ENCODE results near the gene SNN.

The SNN gene

DNA sequence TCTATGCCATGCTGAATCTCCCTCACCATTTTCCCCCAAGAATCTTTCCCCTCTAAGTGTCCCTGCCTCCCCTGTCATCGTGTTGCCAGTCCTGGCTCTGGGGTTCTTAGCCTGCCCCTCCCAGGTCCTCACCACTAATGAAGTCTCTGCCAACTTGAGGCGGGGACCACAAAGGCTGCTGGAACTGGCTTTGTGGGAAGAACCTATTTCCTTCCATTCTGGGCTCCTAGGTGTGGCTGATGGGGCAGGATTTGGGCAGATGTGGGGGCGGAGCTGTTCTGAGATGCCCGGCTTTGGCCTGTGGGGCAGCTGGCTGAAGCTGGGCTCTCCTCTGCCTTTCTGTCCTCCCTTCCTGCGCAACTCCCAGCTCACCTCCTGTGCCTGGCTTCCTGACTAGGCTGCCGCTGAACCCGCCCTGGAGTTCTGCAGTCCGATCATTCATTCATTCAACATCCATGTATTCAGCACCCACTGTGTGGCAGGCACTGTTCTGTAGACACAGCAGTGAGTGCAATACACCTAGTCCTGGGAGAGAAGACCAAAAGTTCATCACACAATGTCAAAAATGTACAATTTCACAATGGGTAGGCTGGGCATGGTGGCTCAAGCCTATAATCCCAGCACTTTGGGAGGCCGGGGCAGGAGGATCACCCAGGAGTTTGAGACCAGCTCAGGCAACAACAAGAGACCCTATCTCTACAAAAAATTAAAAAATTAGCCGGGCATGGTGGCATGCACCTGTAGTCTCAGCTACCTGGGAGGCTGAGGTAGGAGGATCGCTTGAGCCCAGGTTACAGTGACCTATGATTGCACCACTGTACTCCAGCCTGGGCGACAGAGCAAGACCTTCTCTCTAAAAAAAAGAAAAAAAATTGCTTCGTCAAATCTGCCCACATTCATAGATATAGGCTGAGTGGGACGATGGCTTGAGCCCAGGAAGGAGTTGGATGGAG lies 1.9 kb upstream of the SNN start:
- no peak for DNase-seq (ENCODE audit: low read depth in 4 of 4, low spot score in 1 of 4)

GRCh38 chr16:11667221-11667823 lies 933 bp upstream of the SNN start:
- no peak for DNase-seq (ENCODE audit: low read depth in 4 of 4, low spot score in 1 of 4)

GRCh38 chr16:11668623-11669379 lies 546 bp downstream of the SNN start:
- no peak for DNase-seq (ENCODE audit: low read depth in 4 of 4, low spot score in 1 of 4)

GRCh38 chr16:11669380-11670146 lies 1.3 kb downstream of the SNN start:
- DNase-seq (ENCODE audit: low read depth in 4 of 4, low spot score in 1 of 4), result no peak

GRCh38 chr16:11670171-11671131 lies 2.2 kb downstream of the SNN start:
- DNase-seq (ENCODE audit: low read depth in 4 of 4, low spot score in 1 of 4), result no peak

DNA sequence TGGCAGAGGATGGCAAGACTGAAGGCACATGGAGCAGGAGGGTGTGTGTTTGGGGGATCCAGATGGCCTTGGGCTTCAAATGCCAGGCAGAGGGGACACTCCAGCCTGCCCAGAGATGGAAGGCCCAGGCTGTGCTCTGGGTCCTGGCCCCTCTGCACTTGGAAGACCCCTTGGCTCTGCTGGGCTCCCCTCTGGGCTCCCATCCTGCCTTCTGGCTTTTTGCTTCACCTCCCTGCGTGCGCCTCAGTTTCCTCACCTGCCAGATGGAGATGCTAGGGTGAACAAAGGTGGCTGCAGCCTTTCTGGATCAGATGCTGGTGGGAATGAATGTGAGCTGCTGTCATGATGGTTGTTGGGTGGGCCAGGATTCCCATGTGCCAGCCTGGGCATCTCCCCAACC lies 3.0 kb downstream of the SNN start:
- no peak for DNase-seq (ENCODE audit: low read depth in 4 of 4, low spot score in 1 of 4)

DNA sequence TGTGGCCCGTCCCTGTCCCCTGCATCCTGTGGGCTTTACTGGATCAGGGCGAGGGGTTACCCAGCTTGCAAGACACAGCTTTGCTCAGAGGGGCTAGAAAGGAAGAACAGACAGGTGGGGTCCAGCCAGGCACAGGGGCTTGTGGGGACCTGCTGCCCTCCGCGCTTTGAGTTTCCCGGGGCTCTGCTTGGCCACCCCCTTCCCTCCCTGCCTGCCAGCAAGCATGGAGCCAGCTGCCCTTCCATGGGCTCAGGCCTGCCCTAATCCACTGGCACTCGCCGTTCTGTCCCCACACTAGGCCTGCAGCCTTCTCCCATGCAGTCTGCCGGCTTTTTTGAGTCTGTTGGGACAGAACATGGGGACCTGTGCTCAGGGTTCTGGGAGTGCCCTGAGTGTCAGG lies 3.4 kb downstream of the SNN start:
- DNase-seq (ENCODE audit: low read depth in 4 of 4, low spot score in 1 of 4), result no peak

- no peak for DNase-seq (ENCODE audit: low read depth in 4 of 4, low spot score in 1 of 4)
Measured at GRCh38 chr16:11672206-11673090, 4.2 kb downstream of the SNN start.

GRCh38 chr16:11673091-11674000 lies 5.1 kb downstream of the SNN start:
- no peak for DNase-seq (ENCODE audit: low read depth in 4 of 4, low spot score in 1 of 4)

DNA sequence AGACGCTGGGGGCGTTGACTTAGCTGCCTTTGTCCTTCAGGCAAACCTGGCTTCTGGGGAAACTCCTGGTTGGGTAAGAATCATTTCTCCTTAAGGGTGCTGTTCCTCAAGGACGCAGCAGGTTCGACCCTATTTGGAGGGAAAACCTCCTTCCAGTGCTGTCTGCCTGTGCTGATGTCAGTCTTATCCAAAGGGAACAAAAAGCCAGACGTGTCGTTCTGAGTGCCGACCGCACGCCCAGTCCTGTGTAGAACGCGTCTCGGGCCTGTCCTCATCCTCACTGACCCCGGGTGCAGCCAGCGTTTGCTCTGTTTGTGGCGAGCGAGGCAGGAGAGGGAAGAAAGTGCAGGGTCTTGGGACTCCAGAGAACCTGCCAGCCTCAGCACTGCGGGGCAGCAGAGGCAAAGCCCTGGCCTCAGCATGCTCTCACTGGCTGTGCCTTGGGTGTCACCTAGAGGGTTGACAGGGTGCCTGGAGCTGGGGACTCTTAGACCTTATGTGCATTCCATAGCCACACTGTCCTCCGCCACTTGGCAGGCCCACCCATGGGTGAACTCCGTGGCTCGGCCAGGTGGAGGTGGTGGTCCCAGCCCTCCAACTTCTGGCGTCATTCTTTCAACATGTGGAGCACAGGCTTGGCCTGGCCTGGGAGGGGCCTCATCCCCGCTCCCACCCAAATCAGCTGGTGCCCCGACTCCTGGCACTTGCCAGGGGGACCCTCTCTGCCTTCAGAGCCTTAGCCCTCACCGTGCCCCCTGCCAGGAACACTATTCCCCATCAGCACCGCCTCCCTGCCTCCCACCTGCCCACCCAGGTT lies 6.0 kb downstream of the SNN start:
- DNase-seq (ENCODE audit: low read depth in 4 of 4, low spot score in 1 of 4), result no peak

DNA sequence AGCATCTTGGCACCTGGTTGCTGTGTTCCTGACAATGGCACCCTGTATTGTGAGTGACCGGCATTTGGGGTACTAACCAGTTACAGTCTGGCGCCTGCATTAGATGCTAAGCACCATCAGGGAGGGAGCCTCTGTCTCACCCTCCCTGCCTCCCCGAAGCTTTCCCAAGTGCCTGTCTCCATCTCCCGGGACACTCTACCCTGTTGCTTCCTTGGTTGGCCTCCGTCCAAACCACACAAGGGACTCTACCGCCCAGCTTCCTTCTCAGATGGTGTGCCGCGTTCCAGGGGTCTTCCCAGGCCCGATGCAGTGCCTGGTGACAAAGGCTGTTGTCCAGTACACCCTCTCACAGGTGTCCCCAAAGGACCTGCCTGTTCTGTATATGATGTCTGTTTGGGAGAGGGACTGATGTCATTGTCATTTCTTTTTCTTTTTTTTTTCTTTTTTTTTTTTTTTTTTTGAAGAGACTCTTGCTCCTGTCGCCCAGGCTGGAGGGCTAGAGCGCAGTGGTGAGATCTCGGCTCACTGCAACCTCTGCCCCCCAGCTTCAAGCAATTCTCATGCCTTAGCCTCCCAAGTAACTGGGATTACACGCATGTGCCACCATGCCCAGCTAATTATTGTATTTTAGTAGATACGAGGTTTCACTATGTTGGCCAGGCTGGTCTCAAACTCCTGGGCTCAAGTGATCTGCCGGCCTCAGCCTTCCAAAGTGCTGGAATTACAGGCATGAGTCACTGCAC lies 6.7 kb downstream of the SNN start:
- DNase-seq (ENCODE audit: low read depth in 4 of 4, low spot score in 1 of 4), result no peak

DNA sequence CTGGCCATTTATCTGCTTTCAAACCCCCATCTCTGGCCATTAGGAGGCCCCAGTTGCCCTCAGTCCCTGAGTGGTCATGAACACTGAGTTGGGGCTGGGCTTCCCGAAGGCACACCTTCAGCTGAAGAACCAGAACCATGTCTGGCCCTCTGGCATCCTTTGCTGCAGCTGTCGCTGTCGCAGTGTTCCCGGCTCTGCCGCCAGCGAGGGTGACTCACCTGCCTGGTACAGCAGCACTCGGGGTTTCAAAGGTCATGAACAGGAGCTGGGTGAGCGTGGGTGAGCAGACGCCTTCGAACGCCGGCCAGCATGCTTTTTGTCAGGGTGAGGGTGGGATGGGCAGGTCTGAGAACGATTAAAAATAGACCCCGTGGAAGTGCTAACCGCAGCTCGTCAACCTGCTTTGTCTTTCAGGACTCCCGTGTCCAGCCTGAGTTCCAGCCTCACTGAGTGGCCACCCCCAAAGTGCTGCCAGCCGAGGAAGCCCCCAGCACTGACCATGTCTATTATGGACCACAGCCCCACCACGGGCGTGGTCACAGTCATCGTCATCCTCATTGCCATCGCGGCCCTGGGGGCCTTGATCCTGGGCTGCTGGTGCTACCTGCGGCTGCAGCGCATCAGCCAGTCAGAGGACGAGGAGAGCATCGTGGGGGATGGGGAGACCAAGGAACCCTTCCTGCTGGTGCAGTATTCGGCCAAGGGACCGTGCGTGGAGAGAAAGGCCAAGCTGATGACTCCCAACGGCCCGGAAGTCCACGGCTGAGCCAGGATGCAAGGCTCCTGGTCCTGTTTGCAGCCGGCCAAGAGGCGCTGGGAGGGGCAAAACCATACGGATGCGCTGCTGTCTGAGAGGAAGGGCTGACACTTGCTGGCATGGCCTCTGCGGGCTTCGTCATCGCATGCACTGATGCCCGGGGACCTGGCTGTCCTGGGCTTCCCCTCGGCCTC lies 7.6 kb downstream of the SNN start:
- no peak for DNase-seq (ENCODE audit: low read depth in 4 of 4, low spot score in 1 of 4)

DNA sequence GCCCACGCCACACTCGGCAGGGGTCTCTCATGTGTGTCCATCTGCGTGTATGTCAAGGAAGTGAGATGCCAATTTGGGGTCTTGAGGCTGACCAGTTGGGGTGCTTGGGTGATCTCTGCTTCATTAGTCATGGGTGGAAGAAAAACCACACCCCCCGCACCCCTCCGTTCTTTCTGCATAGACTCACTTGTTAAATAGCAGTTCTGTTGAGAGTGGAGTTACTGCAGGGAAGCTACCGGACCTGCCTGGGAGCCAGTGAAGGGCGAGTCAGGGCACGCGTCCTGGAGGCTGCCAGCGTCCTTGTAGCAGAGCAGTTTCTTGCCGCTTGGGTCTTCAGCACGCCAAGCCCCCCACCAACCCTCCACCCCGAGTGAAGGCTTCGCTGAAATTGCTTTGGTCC lies 8.5 kb downstream of the SNN start:
- no peak for DNase-seq (ENCODE audit: low read depth in 4 of 4, low spot score in 1 of 4)

DNA sequence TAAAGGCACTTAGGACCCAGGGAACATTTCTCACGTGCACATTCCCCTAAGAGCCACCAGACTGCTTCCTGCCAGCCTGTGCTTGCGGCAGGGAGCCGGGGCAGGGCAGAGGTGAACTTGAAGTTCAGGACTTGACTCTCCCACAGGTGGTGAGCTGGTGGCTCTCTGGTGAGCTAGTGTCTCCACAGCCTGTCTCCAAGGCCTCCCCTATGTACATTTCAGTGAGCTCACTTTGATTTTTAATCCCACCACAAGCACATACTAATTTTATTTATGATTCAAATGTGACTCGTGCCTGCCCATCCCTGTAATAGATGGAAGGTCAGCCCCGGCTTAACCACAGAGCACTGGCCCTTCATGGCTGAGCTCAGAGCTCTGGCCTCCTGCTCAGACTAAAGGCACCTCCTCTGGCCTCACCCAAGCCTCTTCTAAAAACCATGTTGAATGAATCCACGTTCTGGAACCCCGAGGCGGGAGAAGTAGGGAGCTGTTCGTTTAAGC lies 9.2 kb downstream of the SNN start:
- DNase-seq (ENCODE audit: low read depth in 4 of 4, low spot score in 1 of 4), result no peak
